OCI-LY3 (cell line): ENCODE data around the gene BCCIP.

Source experiments
- H2AFZ ChIP-seq: fragments of 200-600, 300-600 bp; shearing (Covaris generic); 2 replicates; pipeline ENCODE4 v1.6.0; 2014; ENCODE audit warnings: antibody characterized with exemption, low read depth, low read length
- H3K27ac ChIP-seq: fragments of 200-600, 300-600 bp; sonication (generic); 2 replicates; pipeline ENCODE4 v1.5.1; 2014; ENCODE audit warnings: mild to moderate bottlenecking, low read length, moderate library complexity, mixed read lengths
- H3K27me3 ChIP-seq: fragments of 200-600, 300-600 bp; sonication (generic); 2 replicates; pipeline ENCODE4 v1.6.1; 2014; ENCODE audit warnings: low read depth, low read length, mixed read lengths
- H3K36me3 ChIP-seq: fragments of 200-600, 300-600 bp; sonication (generic); replicated peaks from 2 replicates; pipeline ENCODE3; 2014; ENCODE audit warnings: low read depth, low read length, mixed read lengths
- H3K4me1 ChIP-seq: fragments of 300-600, 200-600 bp; sonication (generic); 2 replicates; pipeline ENCODE4 v1.6.1; 2014; ENCODE audit warnings: low read length, mixed read lengths
- H3K4me2 ChIP-seq: fragments of 200-600, 300-600 bp; sonication (generic); 2 replicates; pipeline ENCODE4 v1.6.1; 2014; ENCODE audit warnings: low read length, mixed read lengths
- H3K4me3 ChIP-seq: fragments of 300-600, 200-600 bp; sonication (generic); 2 replicates; pipeline ENCODE4 v1.5.1; 2014; ENCODE audit warnings: antibody characterized with exemption, mild to moderate bottlenecking, low read length, moderate library complexity
- H3K79me2 ChIP-seq: fragments of 300-600, 200-600 bp; shearing (Covaris generic); 2 replicates; pipeline ENCODE4 v1.6.1; 2014; ENCODE audit warnings: mild to moderate bottlenecking, low read length, mixed read lengths
- H3K9ac ChIP-seq: fragments of 300-600, 200-600 bp; shearing (Covaris generic); 2 replicates; pipeline ENCODE4 v1.6.0; 2014; ENCODE audit warnings: mild to moderate bottlenecking, low read length, moderate library complexity
- H3K9me3 ChIP-seq: fragments of 200-600, 300-600 bp; shearing (Covaris generic); 2 replicates; pipeline ENCODE4 v1.6.1; 2014; ENCODE audit warnings: low read length, mixed read lengths; ENCODE audit not compliant: insufficient read depth
- H4K20me1 ChIP-seq: fragments of 200-600, 300-600 bp; sonication (generic); 2 replicates; pipeline ENCODE4 v1.6.1; 2016; ENCODE audit warnings: low read length, mixed read lengths; ENCODE audit not compliant: insufficient read depth
- EZH2phosphoT487 ChIP-seq: fragments of 200-600 bp; shearing (Covaris generic); IDR thresholded peaks from 2 replicates; pipeline ENCODE4 v1.6.1; 2018; ENCODE audit warnings: antibody characterized with exemption, mixed run types, low read depth
- TF ChIP-seq, protein P1 (sequence below): fragments of 200-600, 300-600 bp; sonication (generic); IDR thresholded peaks from 2 replicates; pipeline ENCODE4 v1.5.1; 2014; ENCODE audit warnings: antibody characterized with exemption, low read length, low read depth

The BCCIP gene

DNA sequence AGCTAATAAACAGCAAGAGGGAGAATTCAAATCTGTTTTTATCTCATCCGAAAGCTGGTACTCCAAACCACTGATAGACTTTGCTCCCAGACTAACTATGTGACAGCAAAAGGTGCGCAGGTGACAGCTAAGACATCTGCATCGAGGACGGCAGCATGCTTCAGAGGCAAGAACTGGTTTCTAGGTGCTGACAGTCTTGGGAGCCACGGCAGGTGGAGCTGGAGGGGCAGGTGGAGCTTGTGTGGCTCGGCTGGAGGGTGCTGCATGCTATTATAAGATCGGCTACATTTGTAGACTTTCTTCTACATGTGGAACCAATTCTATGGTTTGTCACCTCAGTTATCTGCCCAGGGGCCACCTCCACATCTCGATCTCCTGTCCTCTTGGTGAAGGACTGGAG, 25.9 kb upstream of the BCCIP start:
- TF ChIP-seq, protein P1, sequence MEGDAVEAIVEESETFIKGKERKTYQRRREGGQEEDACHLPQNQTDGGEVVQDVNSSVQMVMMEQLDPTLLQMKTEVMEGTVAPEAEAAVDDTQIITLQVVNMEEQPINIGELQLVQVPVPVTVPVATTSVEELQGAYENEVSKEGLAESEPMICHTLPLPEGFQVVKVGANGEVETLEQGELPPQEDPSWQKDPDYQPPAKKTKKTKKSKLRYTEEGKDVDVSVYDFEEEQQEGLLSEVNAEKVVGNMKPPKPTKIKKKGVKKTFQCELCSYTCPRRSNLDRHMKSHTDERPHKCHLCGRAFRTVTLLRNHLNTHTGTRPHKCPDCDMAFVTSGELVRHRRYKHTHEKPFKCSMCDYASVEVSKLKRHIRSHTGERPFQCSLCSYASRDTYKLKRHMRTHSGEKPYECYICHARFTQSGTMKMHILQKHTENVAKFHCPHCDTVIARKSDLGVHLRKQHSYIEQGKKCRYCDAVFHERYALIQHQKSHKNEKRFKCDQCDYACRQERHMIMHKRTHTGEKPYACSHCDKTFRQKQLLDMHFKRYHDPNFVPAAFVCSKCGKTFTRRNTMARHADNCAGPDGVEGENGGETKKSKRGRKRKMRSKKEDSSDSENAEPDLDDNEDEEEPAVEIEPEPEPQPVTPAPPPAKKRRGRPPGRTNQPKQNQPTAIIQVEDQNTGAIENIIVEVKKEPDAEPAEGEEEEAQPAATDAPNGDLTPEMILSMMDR = no peak
- no peak for TF ChIP-seq EZH2phosphoT487
- Histone ChIP-seq H3K27ac (no peak overlapping the region), H3K4me2 (no peak overlapping the region)

DNA sequence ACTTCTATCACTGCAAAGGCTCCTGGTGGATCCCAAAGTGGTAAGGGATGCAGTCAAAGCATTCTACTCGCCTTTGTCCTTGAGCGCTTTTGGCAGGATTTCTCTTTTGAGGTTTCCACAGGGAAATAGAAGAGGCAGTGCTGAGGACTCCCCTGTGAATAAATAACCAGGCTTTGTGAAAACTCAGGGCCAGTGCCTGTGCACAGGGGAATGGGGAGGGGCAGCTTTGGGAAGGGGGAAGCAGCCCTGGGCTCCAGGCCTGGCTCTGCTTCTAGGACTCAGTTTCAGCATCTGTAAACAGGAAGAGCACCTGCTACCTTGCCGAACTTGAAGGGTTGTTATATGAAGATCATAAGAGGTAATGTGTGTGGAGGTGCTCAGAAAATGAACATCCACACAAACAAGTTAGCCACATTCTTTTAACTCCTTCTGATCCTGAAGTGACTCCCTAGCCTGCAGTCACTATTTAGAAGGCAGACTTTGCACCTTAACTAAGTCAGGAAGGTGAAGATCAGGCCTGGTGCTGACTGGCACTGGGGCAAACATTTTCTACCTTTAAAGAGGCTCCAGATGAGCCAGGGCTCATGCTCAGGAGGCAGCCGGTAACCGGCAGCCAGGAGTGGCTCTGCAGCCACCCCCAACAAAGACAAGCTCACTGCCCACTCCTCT, 25.2 kb upstream of the BCCIP start:
- Histone ChIP-seq H3K36me3 (no peaks in the 10 kb centered on the region), H2AFZ (no peak overlapping the region), H3K4me2 (no peak overlapping the region), H3K27me3 (no peaks in the 10 kb centered on the region), H3K9me3 (no peaks in the 10 kb centered on the region), H3K4me3 (no peak overlapping the region), H3K27ac (no peak overlapping the region), H3K9ac (no peak overlapping the region), H3K4me1 (no peaks in the 10 kb centered on the region), H3K79me2 (no peaks in the 10 kb centered on the region), H4K20me1 (no peaks in the 10 kb centered on the region)
- TF ChIP-seq EZH2phosphoT487 = no peak
- TF ChIP-seq, protein P1 = no peak

More for the DNA sequence above, 25.9 kb upstream of the BCCIP start:
- no peaks in the 10 kb centered on the region for H3K79me2 ChIP-seq
- no peaks in the 10 kb centered on the region for H3K36me3 ChIP-seq
- no peak overlapping the region for H3K4me3 ChIP-seq
- H2AFZ ChIP-seq = no peak overlapping the region
- no peak overlapping the region for H3K9ac ChIP-seq
- no peaks in the 10 kb centered on the region for H3K9me3 ChIP-seq
- no peaks in the 10 kb centered on the region for H4K20me1 ChIP-seq
- H3K27me3 ChIP-seq = no peaks in the 10 kb centered on the region
- no peaks in the 10 kb centered on the region for H3K4me1 ChIP-seq

DNA sequence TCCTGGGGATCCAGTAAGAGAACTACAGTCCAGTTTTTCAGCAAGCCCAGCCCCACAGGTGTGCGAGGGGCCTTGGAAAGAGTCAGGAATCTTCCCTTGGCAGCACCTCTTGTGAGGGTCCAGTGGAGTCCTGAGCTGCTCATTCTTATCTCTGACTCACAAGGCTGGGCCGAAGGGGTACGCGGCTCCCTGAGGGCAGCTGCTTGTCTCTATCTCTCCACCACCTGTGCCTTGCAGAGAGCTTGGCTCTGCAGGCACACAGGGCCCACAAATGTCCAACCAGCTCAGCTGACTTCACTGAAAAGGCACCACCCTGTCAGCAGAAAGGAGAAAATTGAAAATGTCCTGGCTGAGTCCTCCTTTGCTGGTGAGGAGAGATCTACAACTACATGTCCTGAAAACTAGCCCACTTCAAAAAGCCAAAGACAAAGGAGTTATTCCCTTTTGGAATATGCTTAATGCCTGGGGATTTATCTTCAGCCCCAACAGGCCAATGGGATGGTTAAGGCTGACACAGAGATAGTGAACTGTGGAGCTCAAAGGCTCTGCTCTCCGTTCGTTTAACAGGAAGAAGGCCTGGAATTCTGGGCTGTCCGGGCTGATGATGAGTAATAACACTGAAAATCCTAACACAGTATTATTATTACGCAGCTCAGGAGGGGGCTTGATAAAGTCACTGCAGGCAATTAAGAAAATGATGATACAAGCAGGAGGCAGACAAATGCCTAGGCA, 23.7 kb upstream of the BCCIP start:
- Histone ChIP-seq H3K9ac (no peak overlapping the region), H3K36me3 (no peaks in the 10 kb centered on the region), H2AFZ (no peak overlapping the region), H3K9me3 (no peaks in the 10 kb centered on the region), H4K20me1 (no peaks in the 10 kb centered on the region), H3K27ac (no peak overlapping the region), H3K4me3 (no peak overlapping the region), H3K27me3 (no peaks in the 10 kb centered on the region), H3K4me2 (no peak overlapping the region), H3K4me1 (no peaks in the 10 kb centered on the region), H3K79me2 (no peaks in the 10 kb centered on the region)
- TF ChIP-seq, protein P1 = no peak
- no peak for TF ChIP-seq EZH2phosphoT487

DNA sequence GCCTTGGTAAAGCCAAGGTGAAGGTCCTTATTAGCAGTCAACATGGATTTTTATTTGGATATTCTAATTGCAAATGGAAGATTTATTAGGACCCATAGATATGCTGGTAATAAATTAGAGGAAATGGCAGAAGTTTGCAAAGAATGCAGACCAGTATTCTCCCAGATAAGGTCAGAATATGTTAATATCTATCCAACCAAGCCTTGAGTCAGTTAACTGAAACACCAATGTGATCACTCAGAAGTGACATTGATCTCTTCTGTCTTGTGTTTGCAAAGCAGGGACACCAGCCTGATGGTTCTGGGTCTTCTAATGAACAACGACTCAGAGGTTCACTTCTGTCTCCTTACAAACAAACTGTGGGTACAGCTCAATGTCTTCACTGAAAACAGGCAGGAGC, 21.8 kb upstream of the BCCIP start:
- H3K27me3 ChIP-seq = no peaks in the 10 kb centered on the region
- no peaks in the 10 kb centered on the region for H3K9me3 ChIP-seq
- H2AFZ ChIP-seq = no peak overlapping the region
- no peak overlapping the region for H3K9ac ChIP-seq
- TF ChIP-seq, protein P1 = no peak
- TF ChIP-seq EZH2phosphoT487 = no peak
- no peaks in the 10 kb centered on the region for H4K20me1 ChIP-seq
- H3K36me3 ChIP-seq = peaks cover 3% of the 10 kb centered on the region
- no peaks in the 10 kb centered on the region for H3K4me1 ChIP-seq
- no peak overlapping the region for H3K27ac ChIP-seq
- no peaks in the 10 kb centered on the region for H3K79me2 ChIP-seq
- no peak overlapping the region for H3K4me2 ChIP-seq
- no peak overlapping the region for H3K4me3 ChIP-seq
